Measurements from ENCODE around the gene DUSP10. TPM values are rescaled to one million over a fixed set of nuclear protein-coding genes. Genes with fewer than 3 reads are reported as not detected.

DUSP10 gene
- total RNA-seq, 1 experiment from 2014 or later: 15.9 TPM

- ChIA-PET CTCF (interaction anchor here (0.6 to 1.8 kb wide), 7 partner anchors 10 to 747 kb away, joined by 3 to 8 read pairs (median 4); partner anchors contain the start of gene DUSP10), POLR2A (interaction anchor here (0.6 to 4.7 kb wide), 7 partner anchors 8 to 746 kb away, joined by 3 to 18 read pairs (median 4); partner anchors contain the start of gene DUSP10)
- no peak overlapping the region for H3K4me3 Mint-ChIP-seq (ENCODE audit: unreplicated experiment)
- no peaks in the 10 kb centered on the region for H3K9me3 Mint-ChIP-seq (ENCODE audit: unreplicated experiment)
- BruUV-seq (replicated peaks): no TSS peak
- H3K4me1 Mint-ChIP-seq (ENCODE audit: insufficient read depth, unreplicated experiment): peaks cover 26% of the 10 kb centered on the region
- no peaks in the 10 kb centered on the region for H3K27me3 Mint-ChIP-seq (ENCODE audit: insufficient read depth, unreplicated experiment)
- TF ChIP-seq, protein P1, sequence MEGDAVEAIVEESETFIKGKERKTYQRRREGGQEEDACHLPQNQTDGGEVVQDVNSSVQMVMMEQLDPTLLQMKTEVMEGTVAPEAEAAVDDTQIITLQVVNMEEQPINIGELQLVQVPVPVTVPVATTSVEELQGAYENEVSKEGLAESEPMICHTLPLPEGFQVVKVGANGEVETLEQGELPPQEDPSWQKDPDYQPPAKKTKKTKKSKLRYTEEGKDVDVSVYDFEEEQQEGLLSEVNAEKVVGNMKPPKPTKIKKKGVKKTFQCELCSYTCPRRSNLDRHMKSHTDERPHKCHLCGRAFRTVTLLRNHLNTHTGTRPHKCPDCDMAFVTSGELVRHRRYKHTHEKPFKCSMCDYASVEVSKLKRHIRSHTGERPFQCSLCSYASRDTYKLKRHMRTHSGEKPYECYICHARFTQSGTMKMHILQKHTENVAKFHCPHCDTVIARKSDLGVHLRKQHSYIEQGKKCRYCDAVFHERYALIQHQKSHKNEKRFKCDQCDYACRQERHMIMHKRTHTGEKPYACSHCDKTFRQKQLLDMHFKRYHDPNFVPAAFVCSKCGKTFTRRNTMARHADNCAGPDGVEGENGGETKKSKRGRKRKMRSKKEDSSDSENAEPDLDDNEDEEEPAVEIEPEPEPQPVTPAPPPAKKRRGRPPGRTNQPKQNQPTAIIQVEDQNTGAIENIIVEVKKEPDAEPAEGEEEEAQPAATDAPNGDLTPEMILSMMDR (IDR thresholded peaks at IDR 0.05; ENCODE audit: unreplicated experiment): no peak
- peaks cover 20% of the 10 kb centered on the region for H3K36me3 Mint-ChIP-seq (ENCODE audit: insufficient read depth, unreplicated experiment)
- intact Hi-C loops (cut with micrococcal nuclease): no loop called here
- DNase-seq (ENCODE audit: unreplicated experiment): peak; percentile 63
- H3K27ac Mint-ChIP-seq (ENCODE audit: low read depth, unreplicated experiment): peak overlapping the region; percentile 50
Measured at GRCh38 chr1:221708987-221709386, 32.9 kb downstream of the DUSP10 start.

DNA sequence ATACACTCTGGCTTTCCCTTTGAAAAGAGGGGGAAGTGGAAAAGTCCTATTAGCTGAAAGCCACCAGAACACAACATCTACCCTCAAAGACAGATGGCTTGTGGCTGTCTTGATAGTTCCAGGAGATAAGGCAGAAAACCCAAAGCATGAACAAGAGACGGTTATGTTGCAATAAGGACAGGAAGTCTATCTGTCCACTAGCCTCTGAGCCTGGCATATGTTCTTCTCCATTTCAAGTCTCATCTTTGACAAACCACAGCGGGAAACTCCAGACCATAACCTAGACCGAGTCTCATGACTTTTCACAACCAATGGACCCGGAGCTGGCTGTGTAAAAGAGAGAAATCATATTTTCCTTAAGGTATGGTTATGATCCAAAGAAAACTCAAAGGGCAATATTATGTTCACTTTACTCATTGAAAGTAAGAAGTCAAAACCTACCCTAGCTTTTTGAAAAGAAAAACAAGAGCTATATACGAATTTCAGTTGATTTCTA lies 33.8 kb downstream of the DUSP10 start:
- intact Hi-C loops (cut with micrococcal nuclease): no loop called here
- BruUV-seq (replicated peaks): no TSS peak
- peaks cover 26% of the 10 kb centered on the region for H3K4me1 Mint-ChIP-seq (ENCODE audit: insufficient read depth, unreplicated experiment)
- TF ChIP-seq, protein P1 (IDR thresholded peaks at IDR 0.05; ENCODE audit: unreplicated experiment): no peak
- CTCF ChIA-PET: interaction anchor here (0.6 to 2.6 kb wide), 11 partner anchors 9 to 748 kb away, joined by 3 to 9 read pairs (median 4); partner anchors contain the start of gene DUSP10
- DNase-seq (ENCODE audit: unreplicated experiment): no peak
- no peaks in the 10 kb centered on the region for H3K27me3 Mint-ChIP-seq (ENCODE audit: insufficient read depth, unreplicated experiment)
- H3K27ac Mint-ChIP-seq (ENCODE audit: low read depth, unreplicated experiment): peak overlapping the region; percentile 50
- H3K9me3 Mint-ChIP-seq (ENCODE audit: unreplicated experiment): no peaks in the 10 kb centered on the region
- POLR2A ChIA-PET: interaction anchor here (0.6 to 4.7 kb wide), 9 partner anchors 10 to 747 kb away, joined by 3 to 18 read pairs (median 4); partner anchors contain the start of gene DUSP10
- H3K4me3 Mint-ChIP-seq (ENCODE audit: unreplicated experiment): no peak overlapping the region
- H3K36me3 Mint-ChIP-seq (ENCODE audit: insufficient read depth, unreplicated experiment): peaks cover 29% of the 10 kb centered on the region

- no peaks in the 10 kb centered on the region for H3K27me3 Mint-ChIP-seq (ENCODE audit: insufficient read depth, unreplicated experiment)
- TF ChIP-seq, protein P1 (IDR thresholded peaks at IDR 0.05; ENCODE audit: unreplicated experiment): no peak
- CTCF ChIA-PET: interaction anchor here (0.5 to 2.6 kb wide), 10 partner anchors 7 to 904 kb away, joined by 3 to 9 read pairs (median 3); partner anchors contain the start of gene DUSP10
- H3K4me3 Mint-ChIP-seq (ENCODE audit: unreplicated experiment): no peak overlapping the region
- intact Hi-C loops (cut with micrococcal nuclease): no loop called here
- no peak overlapping the region for H3K27ac Mint-ChIP-seq (ENCODE audit: low read depth, unreplicated experiment)
- peaks cover 37% of the 10 kb centered on the region for H3K36me3 Mint-ChIP-seq (ENCODE audit: insufficient read depth, unreplicated experiment)
- POLR2A ChIA-PET: interaction anchor here (0.5 to 4.7 kb wide), 5 partner anchors 9 to 163 kb away, joined by 3 to 18 read pairs (median 6); partner anchors contain the start of gene DUSP10
- no peak for DNase-seq (ENCODE audit: unreplicated experiment)
- H3K9me3 Mint-ChIP-seq (ENCODE audit: unreplicated experiment): no peaks in the 10 kb centered on the region
- BruUV-seq (replicated peaks): no TSS peak
- H3K4me1 Mint-ChIP-seq (ENCODE audit: insufficient read depth, unreplicated experiment): peaks cover 17% of the 10 kb centered on the region
Measured at GRCh38 chr1:221706876-221707582, 34.9 kb downstream of the DUSP10 start.

DNA sequence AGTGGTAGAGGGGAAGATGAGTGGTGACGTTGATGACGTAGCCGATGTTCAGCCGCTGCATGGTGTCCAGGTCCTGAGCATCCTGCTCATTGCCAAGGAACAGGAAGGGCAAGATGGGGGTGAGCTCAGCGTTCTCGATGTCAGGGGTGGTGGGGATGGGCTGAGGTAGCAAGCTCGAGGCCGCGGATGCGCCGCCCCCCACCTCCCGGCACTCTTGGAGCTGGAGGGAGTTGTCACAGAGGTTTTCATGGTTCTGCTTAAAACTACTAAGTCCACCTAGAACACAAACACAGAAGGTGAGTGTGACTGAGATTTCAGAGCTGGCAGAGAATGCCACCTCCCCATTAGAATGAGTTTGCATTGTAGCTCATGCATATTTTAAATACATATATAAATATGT lies 35.7 kb downstream of the DUSP10 start:
- BruUV-seq (replicated peaks): no TSS peak
- TF ChIP-seq, protein P1 (IDR thresholded peaks at IDR 0.05; ENCODE audit: unreplicated experiment): no peak
- Mint-ChIP-seq H3K27me3 (ENCODE audit: insufficient read depth, unreplicated experiment) (no peaks in the 10 kb centered on the region), H3K4me1 (ENCODE audit: insufficient read depth, unreplicated experiment) (peaks cover 14% of the 10 kb centered on the region), H3K27ac (ENCODE audit: low read depth, unreplicated experiment) (no peak overlapping the region), H3K4me3 (ENCODE audit: unreplicated experiment) (no peak overlapping the region), H3K9me3 (ENCODE audit: unreplicated experiment) (no peaks in the 10 kb centered on the region), H3K36me3 (ENCODE audit: insufficient read depth, unreplicated experiment) (peaks cover 45% of the 10 kb centered on the region)
- ChIA-PET POLR2A (interaction anchor here (3.0 kb wide), 1 partner anchor 8 kb away, joined by 12 read pairs; no protein-coding TSS in a partner anchor), CTCF (interaction anchor here (0.5 to 2.6 kb wide), 7 partner anchors 9 to 905 kb away, joined by 3 to 9 read pairs (median 3); no protein-coding TSS in a partner anchor)
- intact Hi-C loops (cut with micrococcal nuclease): no loop called here
- DNase-seq (ENCODE audit: unreplicated experiment): no peak
